GM18499 (cell line): ENCODE measurements around the gene SEL1L2.

Experiments used
- ATAC-seq: cut with Tn5 transposase; IDR thresholded peaks from one replicate; pipeline ENCODE4 v1.9.1; 2021; ENCODE audit warnings: moderate number of reproducible peaks; ENCODE audit not compliant: insufficient read depth, unreplicated experiment

SEL1L2 gene

DNA sequence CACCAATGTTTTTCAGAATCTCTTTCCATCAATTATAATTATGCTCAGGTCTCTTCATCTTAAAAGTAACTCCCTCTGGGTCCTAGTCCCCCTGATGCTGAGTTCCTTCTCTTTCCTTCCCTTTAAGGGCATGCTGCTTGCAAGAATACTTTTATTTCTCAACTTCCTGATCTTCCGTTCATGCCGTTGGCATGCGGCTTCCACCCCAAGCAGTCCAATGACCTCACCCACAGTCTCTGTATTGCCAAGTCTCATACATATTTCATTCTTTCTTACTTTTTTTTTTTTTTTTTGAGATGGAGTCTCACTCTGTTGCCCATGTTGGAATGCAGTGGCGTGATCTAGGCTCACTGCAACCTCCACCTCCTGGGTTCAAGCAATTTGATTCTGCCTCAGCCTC, 122.1 kb downstream of the SEL1L2 start:
- ATAC-seq, result no peak

DNA sequence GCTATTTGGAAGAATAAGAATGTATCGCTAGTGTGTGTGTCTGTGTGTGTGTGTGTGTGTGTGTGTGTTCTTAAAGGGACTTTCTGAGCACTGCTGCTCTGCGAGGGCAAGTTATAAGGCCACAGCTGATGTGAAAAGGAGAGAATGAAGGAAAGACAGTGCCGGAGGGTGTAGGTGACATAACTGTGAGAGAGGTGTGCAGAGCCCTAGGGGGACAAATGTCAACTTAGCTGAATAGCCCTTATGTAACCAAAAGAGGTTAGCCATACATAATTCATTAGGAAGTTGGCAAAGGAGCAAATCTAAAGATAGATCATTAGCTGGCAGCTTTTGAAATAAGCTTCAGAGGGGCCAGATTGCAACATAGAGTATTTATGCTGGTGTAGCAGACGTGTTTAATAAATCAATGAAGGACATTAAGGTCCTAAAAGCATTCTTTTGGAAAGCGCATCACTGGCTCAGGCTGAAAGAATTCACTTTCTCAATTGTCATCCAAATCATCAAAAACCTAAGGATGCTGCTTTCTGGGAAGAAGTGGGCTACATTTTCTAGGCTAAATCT, 124.5 kb downstream of the SEL1L2 start:
- ATAC-seq, result no peak

DNA sequence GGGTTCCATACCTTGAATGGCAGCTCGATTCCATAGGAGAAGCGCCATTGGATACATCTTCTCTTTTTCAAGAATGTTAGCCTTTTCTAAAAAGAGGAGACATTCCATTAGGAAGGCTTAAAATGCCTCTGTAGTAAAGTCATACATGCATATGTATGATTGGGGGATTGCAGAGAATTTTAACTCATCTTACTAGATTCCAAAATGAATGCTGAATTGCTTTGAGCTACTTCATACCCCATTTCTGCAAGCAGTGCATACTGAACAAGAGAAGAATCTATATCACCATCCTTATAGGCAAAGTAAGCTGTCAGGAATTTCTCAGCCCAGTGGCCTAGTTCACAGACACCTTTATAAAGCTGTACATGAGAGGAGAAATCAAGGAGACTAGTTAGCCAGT, 125.3 kb downstream of the SEL1L2 start:
- ATAC-seq, result no peak

DNA sequence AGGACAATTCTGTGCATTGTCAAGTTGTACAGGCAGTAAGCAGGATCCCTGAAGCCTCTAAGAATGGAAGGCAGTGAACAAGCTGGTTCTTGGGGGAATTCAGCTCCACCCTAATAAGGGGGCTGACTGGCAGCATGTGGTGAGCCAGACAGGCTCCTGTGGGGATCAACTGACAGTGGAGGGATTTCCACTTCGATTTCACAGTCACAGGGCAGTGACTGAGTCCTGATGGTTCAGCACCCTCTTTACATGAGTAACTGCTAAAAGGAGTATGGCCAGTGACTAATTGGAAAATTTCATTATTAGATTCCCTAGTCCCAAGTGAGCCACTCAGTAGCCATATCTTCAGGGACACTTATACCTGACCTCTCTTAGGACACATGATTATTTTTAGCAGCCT, 127.2 kb downstream of the SEL1L2 start:
- ATAC-seq, result no peak

DNA sequence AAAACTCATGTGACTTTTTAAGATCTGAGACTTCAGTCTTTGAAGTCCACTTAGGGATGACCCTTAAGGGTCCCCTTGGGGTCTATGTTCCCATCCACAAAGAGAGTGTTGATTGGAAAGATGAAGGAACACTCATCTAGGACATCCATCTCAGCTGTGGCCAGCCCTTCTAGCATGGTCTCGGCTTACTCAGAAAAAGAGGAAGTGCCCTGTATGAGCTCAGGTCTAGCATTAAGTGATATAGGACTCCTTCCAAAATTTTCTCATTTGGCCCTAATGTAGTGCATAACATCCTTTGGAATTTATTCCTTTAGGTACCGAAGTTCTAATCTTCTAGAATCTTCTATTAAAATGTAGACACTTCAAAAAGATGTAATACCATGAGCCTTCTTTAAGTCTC, 128.2 kb downstream of the SEL1L2 start:
- no peak for ATAC-seq

DNA sequence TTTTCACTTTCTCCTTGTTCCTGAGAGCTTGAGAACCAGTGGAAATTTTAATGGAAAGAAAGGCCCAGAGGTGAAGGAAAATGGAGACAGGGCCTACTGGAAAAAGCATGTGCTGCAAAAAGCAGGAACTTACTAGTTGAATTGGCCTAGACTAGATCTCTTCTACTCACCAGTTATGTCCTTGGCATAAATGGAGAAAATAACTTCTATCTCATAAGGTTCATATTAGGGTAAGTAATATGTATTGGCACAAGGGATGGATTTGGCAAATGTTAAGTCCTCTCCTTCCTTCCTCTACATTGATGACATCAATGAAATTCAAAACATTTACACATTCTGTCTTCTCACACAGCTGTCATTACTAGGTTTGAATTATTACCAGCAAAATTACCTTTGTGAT, 131.5 kb downstream of the SEL1L2 start:
- ATAC-seq, result no peak

DNA sequence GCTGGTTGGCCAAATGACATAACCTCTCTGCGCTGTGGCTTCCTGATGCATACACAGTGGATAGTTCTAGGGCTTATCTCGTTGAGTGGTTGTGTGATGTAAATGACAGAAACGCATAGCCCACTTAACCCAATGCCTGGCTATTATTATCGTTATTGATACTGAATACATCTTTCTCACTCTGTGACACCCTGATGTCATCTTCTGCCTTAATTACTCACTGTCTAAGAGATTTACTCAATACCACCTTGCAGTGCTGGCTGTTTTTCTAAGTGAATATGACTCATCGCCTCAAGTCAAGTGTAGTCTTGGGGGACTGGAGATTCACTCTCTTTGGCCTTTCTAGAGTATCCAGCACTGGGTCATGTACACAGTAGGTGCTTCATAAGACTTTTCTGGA, 132.0 kb downstream of the SEL1L2 start:
- no peak for ATAC-seq

DNA sequence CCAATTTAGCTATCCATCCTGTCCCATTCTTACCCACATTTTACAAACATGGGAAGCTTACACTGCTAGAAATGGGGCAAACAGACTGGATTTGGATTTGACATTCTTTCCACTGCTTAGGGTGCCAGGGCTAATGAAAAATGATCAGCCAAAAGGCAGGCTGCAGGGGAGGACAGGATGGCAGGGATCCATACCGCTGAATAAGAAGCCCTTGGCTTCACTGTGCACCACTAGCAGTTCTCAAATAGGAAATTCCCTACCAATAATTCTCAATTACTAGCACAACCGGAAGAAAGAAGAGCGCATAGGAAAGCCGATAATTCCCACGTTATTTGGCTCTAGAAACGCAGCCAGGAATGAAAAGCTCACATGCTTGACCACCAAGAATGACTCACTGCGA, 132.5 kb downstream of the SEL1L2 start:
- no peak for ATAC-seq

DNA sequence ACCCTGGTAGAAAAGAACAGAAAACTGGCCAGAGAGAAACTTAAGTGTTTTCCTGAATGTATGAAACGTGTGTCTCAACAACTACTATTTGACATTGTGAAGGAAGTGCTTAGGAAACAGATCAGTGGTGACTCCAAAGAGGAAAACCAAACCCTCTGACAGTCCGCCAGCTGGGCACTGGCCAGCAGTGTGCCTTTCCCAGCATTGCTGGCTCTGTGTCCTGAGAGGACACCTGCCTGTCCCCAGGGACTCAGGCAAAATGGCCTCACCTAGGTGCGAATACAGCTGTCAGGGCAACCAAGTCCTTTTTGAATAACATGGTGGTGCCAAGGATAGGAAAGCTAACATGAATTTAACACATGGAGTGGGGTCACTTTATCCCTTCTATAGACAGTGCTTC, 133.1 kb downstream of the SEL1L2 start:
- ATAC-seq, result no peak

DNA sequence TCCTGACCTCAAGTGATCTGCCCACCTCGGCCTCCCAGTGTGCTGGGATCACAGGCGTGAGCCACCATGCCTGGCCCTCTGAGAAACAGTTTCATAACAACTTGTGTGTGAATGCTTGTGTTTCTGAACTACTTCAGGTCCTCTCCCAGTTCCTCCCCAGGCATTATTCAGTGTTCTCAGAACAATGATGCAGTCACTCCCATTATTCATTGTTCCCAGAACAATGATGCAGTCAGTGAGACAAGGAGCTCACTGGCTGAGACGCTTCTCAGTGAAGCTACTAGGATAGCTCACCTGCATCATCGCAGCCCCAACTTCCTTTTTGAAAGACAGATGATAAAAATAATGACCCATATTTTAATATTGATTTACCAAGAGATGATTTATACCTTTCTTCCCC, 134.1 kb downstream of the SEL1L2 start:
- ATAC-seq, result no peak

DNA sequence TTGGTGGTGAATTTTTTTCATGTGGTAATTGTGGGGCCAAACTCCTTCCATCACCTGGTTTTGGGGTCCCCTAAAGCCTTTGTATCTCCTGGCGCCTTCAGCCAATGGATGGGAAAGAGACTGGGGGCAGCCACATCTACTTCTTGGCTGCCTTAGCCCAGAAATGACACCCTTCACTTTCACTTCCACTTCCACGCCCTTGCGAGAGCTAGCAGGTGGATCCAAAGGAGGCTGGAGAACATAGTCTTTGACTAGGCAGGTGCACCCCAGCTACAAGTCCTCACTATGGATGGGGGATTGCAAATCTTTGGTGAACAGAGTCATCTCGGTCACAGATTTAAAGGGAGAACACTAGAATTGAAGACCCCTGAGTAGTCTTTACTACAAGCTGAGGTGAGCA, 134.8 kb downstream of the SEL1L2 start:
- no peak for ATAC-seq

DNA sequence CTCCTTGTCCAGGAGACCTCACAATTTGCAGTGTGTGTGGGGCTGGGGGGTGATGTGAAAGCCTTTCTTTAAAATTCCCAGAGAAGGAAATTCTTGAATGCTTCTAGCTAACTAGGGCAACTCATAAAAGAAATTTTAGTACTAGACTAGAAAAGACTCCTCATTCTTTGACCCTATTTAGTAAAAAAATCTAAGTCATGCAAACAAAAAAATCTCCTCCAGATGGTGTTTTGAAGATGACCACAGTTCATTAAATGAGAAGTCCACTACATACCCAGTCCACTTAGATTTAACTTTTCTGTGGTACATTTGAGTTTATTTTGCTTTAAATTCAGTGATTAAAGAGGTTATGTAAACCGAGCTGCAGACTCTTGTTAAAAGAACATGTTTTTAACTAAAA, 138.1 kb downstream of the SEL1L2 start:
- ATAC-seq, result no peak

DNA sequence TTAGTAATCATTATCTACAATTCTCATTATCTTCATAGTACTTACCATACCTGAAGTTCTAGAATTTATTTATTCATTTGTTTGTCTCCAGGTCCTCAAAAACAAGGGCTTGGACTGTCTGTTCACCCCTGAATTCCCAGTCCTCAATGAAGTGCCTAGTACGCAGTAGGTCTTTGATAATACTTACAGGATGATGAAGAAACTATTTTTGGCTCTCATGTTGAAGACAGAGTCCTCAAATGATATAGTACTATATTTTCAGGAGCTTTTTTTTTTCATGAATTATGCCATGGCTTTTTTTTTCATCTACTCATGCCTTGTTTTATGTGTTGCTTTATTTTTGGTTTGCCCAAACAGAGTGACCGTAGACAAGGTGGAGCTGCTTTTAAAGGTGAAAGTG, 139.1 kb downstream of the SEL1L2 start:
- no peak for ATAC-seq

DNA sequence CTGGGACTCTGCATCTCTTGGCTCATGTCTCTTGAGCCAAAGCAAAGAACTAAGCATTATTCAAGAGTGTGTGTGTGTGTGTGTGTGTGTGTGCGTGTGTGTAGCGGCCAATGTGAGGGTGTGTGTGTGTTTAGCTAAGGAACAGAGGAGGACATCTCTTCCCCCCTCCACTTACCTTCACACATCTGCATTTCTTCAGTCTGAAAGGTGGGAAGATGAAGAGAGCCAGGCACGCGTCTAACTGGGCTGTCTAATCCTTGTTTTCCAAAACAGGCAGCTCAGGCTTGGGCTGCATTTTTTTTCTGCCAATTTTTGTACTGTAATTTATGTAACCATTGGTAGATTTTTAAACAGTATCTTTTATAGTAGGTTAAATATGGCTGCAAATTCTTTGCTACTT, 146.1 kb downstream of the SEL1L2 start:
- no peak for ATAC-seq

DNA sequence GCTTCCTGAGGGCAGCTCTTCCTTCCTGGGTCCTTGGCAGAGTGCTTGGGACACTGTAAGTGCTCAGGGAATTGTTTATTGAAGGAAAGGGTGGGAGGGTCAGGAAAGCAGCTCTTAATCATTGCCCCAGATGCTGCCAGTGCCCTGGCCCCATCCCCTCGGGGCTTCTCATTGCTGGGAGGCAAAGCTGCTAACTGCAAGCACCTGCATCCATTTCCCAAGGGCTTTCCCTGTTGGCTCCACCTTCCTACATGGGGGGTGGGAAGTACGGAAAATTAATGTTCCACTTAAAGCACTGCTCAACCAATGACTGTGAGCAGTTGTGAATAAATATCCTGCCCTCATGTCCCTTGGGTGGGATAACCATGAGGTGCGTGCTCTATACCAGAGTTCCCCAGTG, 149.2 kb downstream of the SEL1L2 start:
- ATAC-seq, result no peak

DNA sequence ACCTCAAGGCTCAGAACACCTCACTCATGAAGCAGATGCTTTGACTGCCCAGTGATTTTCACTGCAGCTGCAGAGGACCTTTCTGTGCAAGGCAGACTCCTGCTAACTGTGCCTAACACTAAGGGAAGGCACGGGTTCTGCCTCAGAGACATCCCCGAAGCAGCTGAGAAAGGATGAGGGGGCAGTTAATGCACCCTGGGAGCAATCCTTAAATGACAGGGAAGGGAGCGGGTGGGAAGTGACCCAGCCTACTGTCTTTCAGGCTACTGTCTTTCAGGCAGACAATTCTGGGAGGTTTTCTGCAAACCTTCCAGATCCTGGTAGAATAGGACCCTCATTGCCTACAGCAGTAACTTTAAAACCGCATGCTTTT, 150.3 kb downstream of the SEL1L2 start:
- ATAC-seq, result no peak

DNA sequence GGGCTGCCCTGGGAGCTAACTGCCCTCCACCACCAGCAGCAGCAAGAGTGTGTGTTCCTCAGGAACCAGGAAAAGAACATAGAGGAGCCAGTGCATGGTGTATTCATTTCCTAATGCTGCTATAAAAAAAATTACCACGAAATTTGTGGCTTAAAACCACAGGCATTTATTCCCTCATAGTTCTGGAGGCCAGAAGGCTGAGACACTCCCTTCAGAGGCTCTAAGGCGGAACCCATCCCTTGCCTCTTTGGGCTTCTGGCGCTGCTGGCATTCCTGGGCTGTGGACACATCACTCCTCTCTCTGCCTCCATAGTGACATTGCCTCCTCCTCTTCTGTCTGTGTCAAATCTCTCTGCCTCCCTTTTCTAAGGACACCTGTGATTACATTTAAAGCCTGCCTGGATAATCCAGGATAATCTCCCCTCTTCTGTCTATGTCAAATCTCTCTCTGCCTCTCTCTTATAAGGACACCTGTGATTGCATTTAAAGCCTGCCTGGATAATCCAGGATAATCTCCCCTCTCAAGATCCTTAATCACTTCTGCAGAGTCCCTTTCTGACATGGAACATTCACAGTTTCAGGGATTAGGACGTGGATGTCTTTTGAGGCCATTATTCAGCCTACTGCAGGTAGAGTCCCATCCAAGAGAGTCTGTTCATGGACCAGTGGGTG, 150.9 kb downstream of the SEL1L2 start:
- no peak for ATAC-seq

DNA sequence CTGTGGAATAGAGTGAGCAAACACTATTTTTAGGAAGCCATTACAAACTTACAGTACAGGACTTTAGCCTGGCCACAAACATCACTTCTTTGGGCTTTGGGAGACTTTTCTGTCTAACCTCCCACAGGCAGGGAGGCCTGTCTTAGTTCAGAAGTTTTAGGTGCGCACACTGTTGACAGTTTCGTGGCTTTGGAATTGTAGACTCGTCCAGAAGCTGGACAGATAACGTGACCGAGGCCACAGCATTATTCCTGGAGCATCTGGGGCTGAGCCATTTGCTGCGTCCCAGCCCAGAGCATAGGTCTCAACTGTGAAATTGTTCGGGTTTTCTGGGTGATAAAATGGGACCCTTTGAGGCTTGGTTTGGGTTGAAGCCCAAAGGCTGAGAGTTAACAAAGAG, 151.8 kb downstream of the SEL1L2 start:
- ATAC-seq, result no peak

DNA sequence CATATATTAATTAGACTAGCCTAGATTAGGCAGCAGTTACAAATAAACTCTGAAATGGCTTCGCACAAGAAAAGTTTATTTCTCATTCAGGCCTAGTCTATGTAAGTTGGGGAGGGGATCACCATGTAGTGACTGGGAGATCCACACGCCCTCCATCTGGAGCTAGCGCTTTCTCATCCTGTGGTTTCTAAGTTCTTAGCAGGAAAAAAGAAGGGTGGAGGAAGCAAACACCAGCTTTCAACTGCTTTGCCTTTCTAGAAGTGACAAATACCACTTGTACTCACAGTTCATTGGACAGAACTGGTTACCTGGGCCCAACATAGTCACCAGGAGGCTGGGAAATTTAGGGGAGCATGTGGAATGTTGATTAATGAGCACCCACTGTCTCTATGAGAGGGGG, 158.9 kb downstream of the SEL1L2 start:
- ATAC-seq, result no peak

DNA sequence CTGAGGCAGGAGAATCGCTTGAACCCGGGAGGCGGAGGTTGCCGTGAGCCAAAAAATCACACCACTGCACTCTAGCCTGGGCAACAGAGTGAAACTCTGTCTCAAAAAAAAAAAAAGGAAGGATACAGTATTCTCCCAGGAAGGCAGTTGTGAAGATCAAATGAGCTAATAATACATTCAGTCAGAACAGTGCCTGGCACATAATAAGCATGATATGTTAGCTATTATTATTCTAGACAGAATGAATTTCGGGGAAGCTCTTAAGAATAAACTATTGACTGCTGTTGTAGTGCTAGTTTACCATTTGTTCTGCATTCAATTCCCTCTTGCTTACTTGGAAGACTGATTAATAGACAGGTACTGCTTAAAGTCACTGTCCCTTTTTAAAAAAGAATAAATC, 164.9 kb downstream of the SEL1L2 start:
- ATAC-seq, result no peak

DNA sequence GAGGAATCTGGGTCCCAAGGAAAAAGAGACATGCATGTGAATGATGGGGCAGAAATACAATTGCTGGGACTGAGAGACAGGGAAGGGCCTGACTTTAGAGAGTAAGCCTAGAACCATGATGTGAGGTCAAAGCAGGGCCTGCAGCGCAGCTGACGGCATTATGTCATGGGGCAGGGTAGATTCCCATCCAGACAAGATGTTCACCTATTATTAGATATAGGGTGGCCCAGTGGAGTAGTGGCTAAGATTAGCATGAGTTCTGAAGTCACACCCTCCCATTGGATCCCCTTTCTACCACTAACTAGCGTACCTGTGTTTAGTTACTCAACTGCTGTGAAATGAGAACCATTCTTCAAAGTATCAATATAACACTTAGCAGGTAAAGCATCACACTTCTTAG, 166.0 kb downstream of the SEL1L2 start:
- ATAC-seq, result no peak

DNA sequence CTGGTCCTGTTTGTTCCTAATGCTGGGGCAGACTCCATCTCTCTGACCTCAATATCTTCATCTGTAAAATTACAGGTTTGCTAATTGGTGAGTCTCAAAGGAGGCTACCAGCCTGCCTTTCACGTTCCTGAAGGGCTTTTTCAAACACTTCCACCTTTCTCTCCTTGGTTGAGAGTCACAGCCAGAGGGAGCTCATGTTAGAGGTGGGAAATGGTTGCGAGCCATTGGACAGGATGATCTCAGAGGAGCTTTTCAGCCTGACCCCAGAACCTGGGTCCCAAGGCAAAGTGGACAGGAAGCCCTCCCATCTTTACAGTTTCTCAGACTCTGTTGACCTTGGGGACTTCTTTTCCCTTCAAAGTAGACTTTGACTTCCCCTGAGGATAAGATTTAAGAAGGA, 168.0 kb downstream of the SEL1L2 start:
- no peak for ATAC-seq

DNA sequence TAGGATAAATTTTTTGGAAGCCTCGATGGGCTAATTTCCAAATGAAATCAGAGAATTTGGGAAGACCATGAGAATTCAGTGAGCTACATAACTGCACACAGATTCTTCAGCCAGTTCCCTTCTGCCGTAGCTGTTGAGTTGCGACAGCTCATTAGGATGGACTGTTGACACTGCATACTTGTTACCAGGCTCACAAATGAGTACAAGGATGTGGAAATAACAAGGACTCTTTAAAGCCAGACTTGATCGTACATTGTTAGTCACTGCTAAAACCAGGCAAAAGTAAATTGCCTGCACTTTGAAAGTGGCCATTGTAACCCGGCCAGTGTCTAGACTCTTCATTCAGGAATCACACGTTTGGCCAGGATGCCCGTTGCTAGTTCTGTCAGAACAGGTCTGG, 168.5 kb downstream of the SEL1L2 start:
- no peak for ATAC-seq
